ELF-1 (cell line): ENCODE measurements around the gene GPER1.
"Not testable (repeated sequence)": the region's sequence is repeated elsewhere in the genome, so short reads cannot be mapped to it uniquely, and the experiment has no call there.

Experiments used
- DNase-seq: peaks from one replicate; pipeline ENCODE4 v3.0.0-alpha.2; 2016; ENCODE audit warnings: low read depth, low spot score

The GPER1 gene

GRCh38 chr7:1068013-1068412 lies 19.9 kb upstream of the GPER1 start:
- no peak for DNase-seq

DNA sequence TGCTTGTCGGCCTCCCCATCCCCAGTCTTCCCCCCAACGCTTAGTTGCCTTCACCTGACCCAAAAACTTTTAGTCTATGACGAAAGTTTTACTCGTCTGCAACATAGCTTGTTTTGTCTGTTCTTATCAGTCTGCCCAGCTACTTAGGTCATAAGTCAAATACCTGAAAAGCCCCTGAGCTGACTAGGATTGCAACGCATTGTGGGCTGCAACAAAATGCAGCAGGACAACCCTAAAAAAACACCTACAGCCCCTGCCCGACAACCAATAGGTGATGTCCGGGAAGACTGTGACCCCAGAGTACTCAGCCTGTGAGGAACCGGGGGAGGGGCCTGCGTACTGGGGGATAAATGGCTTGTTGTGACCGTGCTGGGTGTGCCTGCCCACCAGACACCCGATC lies 19.3 kb upstream of the GPER1 start:
- DNase-seq = no peak

DNA sequence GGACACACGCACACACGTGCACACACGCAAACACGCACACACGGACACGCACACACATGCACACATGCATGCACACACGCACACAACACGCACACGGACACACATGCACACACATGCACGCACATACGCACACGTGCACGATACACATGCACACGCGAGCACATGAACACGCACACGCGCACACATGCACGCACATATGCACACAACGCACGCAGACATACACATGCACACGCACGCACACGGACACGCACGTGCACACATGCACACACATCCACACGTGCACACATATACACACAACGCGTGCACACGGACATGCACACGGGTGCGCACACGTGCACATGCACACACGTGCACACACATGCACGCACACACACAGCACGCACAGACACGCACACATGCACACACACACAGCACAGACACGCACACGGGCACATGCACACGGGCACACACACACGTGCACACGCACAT lies 17.3 kb upstream of the GPER1 start:
- DNase-seq = no peak

GRCh38 chr7:1071731-1072254 lies 16.1 kb upstream of the GPER1 start:
- no peak for DNase-seq

GRCh38 chr7:1073142-1073977 lies 14.6 kb upstream of the GPER1 start:
- peak; percentile 54 for DNase-seq

GRCh38 chr7:1074018-1074417 lies 13.9 kb upstream of the GPER1 start:
- not testable (repeated sequence) for DNase-seq

DNA sequence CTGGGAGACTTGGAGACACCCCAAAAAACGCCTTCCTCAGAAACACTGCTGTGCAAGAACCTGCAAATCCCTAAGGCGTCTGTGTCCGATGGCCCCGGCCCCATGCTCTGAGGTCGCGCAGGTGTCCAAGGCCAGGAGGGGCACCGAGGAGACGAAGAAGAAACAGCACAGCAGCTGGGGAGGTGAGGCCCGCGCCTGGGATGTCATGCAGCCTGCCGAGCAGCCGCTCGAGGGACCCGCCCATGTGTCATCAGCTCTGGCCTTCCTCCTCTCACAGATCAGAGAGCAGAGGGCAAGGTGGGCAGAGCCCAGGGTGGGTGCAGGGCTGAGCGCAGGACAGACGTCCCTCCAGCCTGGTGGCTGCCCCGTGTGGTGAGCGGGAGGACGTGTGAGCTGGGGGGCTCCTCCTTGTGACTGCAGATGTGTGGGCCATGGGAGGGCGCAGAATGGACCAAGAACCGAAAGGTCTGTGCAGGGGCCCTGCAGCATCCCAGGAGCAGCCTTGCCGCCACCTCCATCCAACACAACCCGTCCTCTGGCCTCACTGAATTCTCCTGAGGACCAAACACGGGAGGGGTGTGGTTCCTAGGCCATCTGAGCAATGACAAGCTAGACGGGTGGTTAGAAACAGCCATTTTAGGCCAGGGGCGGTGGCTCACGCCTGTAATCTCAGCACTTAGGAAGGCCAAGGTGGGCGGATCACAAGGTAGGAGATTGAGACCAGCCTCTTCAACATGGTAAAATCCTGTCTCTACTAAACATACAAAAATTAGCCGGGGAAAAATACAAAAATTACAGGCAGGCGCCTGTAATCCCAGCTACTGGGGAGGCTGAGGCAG lies 13.1 kb upstream of the GPER1 start:
- no peak for DNase-seq

- no peak for DNase-seq
Measured at GRCh38 chr7:1076184-1077072, 11.5 kb upstream of the GPER1 start.

DNA sequence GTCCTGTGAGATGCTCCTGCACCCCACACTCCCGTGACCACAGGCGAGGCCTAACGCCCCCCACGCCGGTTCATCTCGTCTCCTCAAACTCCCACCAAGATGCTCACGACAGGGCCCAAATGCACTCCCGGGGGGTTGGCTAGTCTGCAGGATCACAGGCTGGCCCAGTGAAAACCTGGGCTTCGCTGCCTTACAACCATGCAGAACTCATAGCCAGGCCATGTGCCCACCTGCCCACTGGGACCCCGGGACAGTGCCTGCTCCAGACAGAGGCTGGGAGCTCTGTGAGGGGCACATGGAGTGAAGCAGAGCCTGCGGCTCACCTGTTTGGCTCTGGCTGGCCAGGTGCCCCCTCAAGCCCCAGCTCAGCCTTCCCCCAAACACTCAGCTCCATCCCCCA lies 9.4 kb upstream of the GPER1 start:
- DNase-seq = no peak

- DNase-seq = no peak
Measured at GRCh38 chr7:1078985-1079384, 8.9 kb upstream of the GPER1 start.

- DNase-seq = no peak
Measured at GRCh38 chr7:1079546-1079945, 8.4 kb upstream of the GPER1 start.

GRCh38 chr7:1080252-1080920 lies 7.5 kb upstream of the GPER1 start:
- no peak for DNase-seq

DNA sequence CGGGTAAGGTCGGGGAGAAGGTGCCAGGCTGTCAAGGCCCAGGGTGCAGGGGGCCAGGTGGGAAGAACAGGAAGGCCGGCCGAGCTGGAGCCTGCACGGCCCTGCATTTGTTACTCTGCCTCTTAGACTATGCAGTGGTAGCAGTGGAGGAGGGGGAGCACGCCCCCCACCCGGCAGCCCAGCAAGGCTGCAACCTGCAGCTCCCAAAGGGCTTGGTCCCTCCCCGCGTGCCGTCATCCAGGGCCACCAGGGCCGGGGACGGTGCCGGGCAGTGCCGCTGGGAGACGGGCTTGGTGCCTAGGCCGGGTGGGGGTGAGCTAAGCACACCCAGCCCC lies 7.0 kb upstream of the GPER1 start:
- no peak for DNase-seq

GRCh38 chr7:1081336-1081735 lies 6.6 kb upstream of the GPER1 start:
- DNase-seq = no peak

GRCh38 chr7:1081931-1082401 lies 5.9 kb upstream of the GPER1 start:
- DNase-seq = peak; percentile 56

- DNase-seq = no peak
Measured at GRCh38 chr7:1083729-1084657, 3.9 kb upstream of the GPER1 start.

GRCh38 chr7:1085266-1085665 lies 2.6 kb upstream of the GPER1 start:
- DNase-seq = no peak

DNA sequence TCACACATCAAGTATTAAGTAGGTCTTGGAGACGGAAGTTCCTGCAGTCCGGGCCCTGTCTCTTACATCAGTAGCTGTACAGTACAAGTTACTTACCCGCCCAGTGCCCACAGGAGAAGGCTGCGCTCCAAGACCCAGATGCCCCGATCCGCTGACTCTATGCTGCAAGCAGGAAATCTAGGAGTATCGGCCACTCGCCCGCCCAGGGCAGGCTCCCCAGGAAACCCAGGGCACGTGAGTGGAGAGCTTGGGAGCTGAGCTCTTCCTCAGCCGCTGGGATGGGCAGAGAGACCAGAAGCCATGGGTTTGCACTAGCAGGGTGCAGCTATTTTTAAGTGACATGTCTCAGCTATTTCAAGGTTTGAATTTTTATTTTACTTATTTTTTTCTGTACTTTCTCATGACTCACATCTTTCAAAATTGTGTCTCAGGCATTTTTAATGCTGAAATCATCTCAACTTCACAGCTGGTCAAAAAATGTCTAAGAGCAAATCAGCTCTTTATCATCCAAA lies 1.9 kb upstream of the GPER1 start:
- no peak for DNase-seq

GRCh38 chr7:1086588-1087464 lies 1.1 kb upstream of the GPER1 start:
- DNase-seq = peak; percentile 89
